Measurements from ENCODE around the gene SENP5. TPM values are rescaled to one million over a fixed set of nuclear protein-coding genes. Genes with fewer than 3 reads are reported as not detected.

SENP5 gene
- polyA plus RNA-seq, 3 donors = 6.7 to 10.4 (median 8.4) TPM

DNA sequence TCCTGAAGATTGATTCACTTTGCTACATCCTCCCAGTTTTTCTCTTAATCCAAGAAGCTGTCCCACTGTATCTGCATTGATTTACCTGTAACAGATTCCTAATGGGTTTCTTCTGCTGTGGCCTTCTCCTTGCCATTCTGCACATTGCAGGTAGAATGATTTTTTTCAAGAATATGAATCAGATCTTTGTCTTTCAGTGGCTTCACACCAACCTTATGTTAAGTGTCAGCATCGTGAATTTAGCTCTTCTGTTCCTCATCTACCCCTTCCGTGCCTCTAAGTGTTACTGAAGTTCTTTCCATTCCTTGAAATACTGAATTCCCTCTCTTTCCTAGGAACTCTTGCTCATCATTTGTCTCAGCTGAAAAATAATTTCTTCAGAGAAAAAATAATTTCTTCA is 7.5 kb downstream of the SENP5 start:
- Histone ChIP-seq H3K27ac (ENCODE audit: low read depth in 1 of 2, low read length in 2 of 2) (no peak overlapping the region), H2AFZ (ENCODE audit: insufficient read depth, low read depth, low read length, poor library complexity, severe bottlenecking) (no peak overlapping the region), H3K27me3 (ENCODE audit: control insufficient read depth in 2 of 2, insufficient read depth in 2 of 2, low read length in 2 of 2) (no peaks in the 10 kb centered on the region), H3K79me2 (ENCODE audit: insufficient read depth, low read length) (peaks cover 99% of the 10 kb centered on the region), H3K4me3 (replicated peaks in 1 of 3; ENCODE audit: low read depth in 2 of 3, low read length in 3 of 3) (no peak overlapping the region), H3K36me3 (replicated peaks in 1 of 2; ENCODE audit: control insufficient read depth in 1 of 2, insufficient read depth in 2 of 2, low read length in 2 of 2) (peaks cover 0 to 23% of the 10 kb centered on the region in 2 donors), H3K9ac (ENCODE audit: insufficient read depth, low read length, poor library complexity, severe bottlenecking) (no peak overlapping the region), H3K4me1 (ENCODE audit: control insufficient read depth in 1 of 2, insufficient read depth in 2 of 2, low read length in 2 of 2) (no peaks in the 10 kb centered on the region), H4K20me1 (ENCODE audit: insufficient read depth, low read length) (peaks cover 99% of the 10 kb centered on the region), H3K4me2 (replicated peaks; ENCODE audit: extremely low read depth, low read length, poor library complexity, severe bottlenecking) (no peak overlapping the region), H3K9me3 (replicated peaks in 1 of 2; ENCODE audit: control insufficient read depth in 1 of 2, insufficient read depth in 1 of 2, low read length in 2 of 2) (no peaks in the 10 kb centered on the region)
- Mint-ChIP-seq H3K9me3 (no peaks in the 10 kb centered on the region), H3K27ac (peak overlapping the region in 1 of 7 donors; percentile 15), H3K4me1 (peaks cover 3% of the 10 kb centered on the region), H3K36me3 (peaks cover 8 to 24% of the 10 kb centered on the region in 2 donors), H3K27me3 (ENCODE audit: low read depth in 3 of 3) (peaks cover 0 to 1% (median 0%) of the 10 kb centered on the region in 3 donors), H3K4me3 (no peak overlapping the region)
- no peak for DNase-seq
- intact Hi-C loops (cut with micrococcal nuclease) = no loop called here
- no CpG with 5 or more reads among the region's 2 CpGs for WGBS (ENCODE audit: insufficient coverage)
- TF ChIP-seq, protein P1, sequence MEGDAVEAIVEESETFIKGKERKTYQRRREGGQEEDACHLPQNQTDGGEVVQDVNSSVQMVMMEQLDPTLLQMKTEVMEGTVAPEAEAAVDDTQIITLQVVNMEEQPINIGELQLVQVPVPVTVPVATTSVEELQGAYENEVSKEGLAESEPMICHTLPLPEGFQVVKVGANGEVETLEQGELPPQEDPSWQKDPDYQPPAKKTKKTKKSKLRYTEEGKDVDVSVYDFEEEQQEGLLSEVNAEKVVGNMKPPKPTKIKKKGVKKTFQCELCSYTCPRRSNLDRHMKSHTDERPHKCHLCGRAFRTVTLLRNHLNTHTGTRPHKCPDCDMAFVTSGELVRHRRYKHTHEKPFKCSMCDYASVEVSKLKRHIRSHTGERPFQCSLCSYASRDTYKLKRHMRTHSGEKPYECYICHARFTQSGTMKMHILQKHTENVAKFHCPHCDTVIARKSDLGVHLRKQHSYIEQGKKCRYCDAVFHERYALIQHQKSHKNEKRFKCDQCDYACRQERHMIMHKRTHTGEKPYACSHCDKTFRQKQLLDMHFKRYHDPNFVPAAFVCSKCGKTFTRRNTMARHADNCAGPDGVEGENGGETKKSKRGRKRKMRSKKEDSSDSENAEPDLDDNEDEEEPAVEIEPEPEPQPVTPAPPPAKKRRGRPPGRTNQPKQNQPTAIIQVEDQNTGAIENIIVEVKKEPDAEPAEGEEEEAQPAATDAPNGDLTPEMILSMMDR (IDR thresholded peaks at IDR 0.05) = no peak

DNA sequence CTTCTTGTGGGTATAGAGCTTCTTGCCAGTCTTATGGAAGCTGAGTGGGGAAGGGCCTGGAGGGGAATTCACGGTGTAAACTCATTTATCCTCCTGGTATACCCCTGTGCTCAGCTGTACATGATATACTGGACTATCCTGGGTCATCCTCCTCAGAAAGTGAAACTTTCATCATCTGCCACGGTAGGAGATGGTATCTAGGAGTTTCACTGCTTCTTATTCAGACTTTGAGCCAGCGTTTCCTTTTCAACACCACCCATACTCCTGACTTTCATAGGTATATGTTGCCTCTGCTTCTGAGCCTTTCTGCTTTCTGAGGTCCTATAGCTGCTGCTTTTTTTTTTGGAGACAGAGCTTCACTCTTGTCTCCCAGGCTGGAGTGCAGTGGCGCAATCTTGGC is 15.6 kb downstream of the SENP5 start:
- no peak for DNase-seq
- H3K4me2 ChIP-seq (replicated peaks; ENCODE audit: extremely low read depth, low read length, poor library complexity, severe bottlenecking) = no peak overlapping the region
- no peak overlapping the region for H3K27ac ChIP-seq (ENCODE audit: low read depth in 1 of 2, low read length in 2 of 2)
- H3K4me3 ChIP-seq (replicated peaks in 1 of 3; ENCODE audit: low read depth in 2 of 3, low read length in 3 of 3) = no peak overlapping the region
- TF ChIP-seq, protein P1 (IDR thresholded peaks at IDR 0.05) = no peak
- no peak overlapping the region for H2AFZ ChIP-seq (ENCODE audit: insufficient read depth, low read depth, low read length, poor library complexity, severe bottlenecking)
- Mint-ChIP-seq H3K4me3 (no peak overlapping the region), H3K27me3 (ENCODE audit: low read depth in 3 of 3) (no peaks in the 10 kb centered on the region), H3K4me1 (peaks cover 22% of the 10 kb centered on the region), H3K9me3 (no peaks in the 10 kb centered on the region), H3K36me3 (peaks cover 31 to 66% of the 10 kb centered on the region in 2 donors), H3K27ac (peak overlapping the region in 4 of 7 donors; percentile 10 to 70 (median 65))
- peaks cover 35 to 77% of the 10 kb centered on the region in 2 donors for H3K36me3 ChIP-seq (replicated peaks in 1 of 2; ENCODE audit: control insufficient read depth in 1 of 2, insufficient read depth in 2 of 2, low read length in 2 of 2)
- intact Hi-C loops (cut with micrococcal nuclease) = no loop called here
- 100% methylated on average over 1 of the region's 4 CpGs for WGBS (ENCODE audit: insufficient coverage)
- H3K27me3 ChIP-seq (ENCODE audit: control insufficient read depth in 2 of 2, insufficient read depth in 2 of 2, low read length in 2 of 2) = no peaks in the 10 kb centered on the region
- H3K79me2 ChIP-seq (ENCODE audit: insufficient read depth, low read length) = peaks cover 94% of the 10 kb centered on the region
- peaks cover 99% of the 10 kb centered on the region for H4K20me1 ChIP-seq (ENCODE audit: insufficient read depth, low read length)
- H3K9me3 ChIP-seq (replicated peaks in 1 of 2; ENCODE audit: control insufficient read depth in 1 of 2, insufficient read depth in 1 of 2, low read length in 2 of 2) = no peaks in the 10 kb centered on the region
- no peak overlapping the region for H3K9ac ChIP-seq (ENCODE audit: insufficient read depth, low read length, poor library complexity, severe bottlenecking)
- no peaks in the 10 kb centered on the region for H3K4me1 ChIP-seq (ENCODE audit: control insufficient read depth in 1 of 2, insufficient read depth in 2 of 2, low read length in 2 of 2)

Measured in CD14-positive monocyte (primary cell).